Heart right ventricle (tissue), 16 donors: ENCODE data around the gene MAPK8IP3. TPM values are rescaled to one million over a fixed set of nuclear protein-coding genes. Genes with fewer than 3 reads are reported as not detected.
"Not testable (repeated sequence)": the region's sequence is repeated elsewhere in the genome, so short reads cannot be mapped to it uniquely, and the experiment has no call there.

Experiments
- ATAC-seq, 8 donors: fragments of 200-7000 bp; cut with Tn5 transposase; one replicate each; pipeline ENCODE4 v1.9.1; 2020; ENCODE audit warnings: mild to moderate bottlenecking in 8 of 8, moderate library complexity in 8 of 8, moderate number of reproducible peaks in 1 of 8
- DNase-seq, 2 donors: peaks; one replicate each; pipeline ENCODE4 v3.0.0-alpha.2; 2020
- H3K27ac ChIP-seq, 10 donors: fragments of 200-600 bp; sonication (generic) in 2 of 10; one replicate each; pipeline versions ENCODE4 v1.5.0 to v1.8.0; 2020 to 2022; ENCODE audit warnings: mild to moderate bottlenecking in 3 of 10
- H3K27me3 ChIP-seq, 7 donors: fragments of 200-600 bp; one replicate each; pipeline ENCODE4 v1.8.0; 2021 to 2022; ENCODE audit warnings: mild to moderate bottlenecking in 2 of 7
- H3K36me3 ChIP-seq, 9 donors: fragments of 200-600 bp; sonication (generic) in 1 of 9; one replicate each; pipeline versions ENCODE4 v1.5.0 to v1.8.0; 2020 to 2022; ENCODE audit warnings: mild to moderate bottlenecking in 2 of 9
- H3K4me1 ChIP-seq, 9 donors: fragments of 200-600 bp; sonication (generic) in 1 of 9; one replicate each; pipeline versions ENCODE4 v1.5.0 to v1.8.0; 2020 to 2022; ENCODE audit warnings: mild to moderate bottlenecking in 4 of 9
- H3K4me3 ChIP-seq, 10 donors: fragments of 200-600 bp; sonication (generic) in 2 of 10; one replicate each; pipeline versions ENCODE4 v1.5.0 to v1.8.0; 2020 to 2022; ENCODE audit warnings: mild to moderate bottlenecking in 7 of 10, moderate library complexity in 2 of 10
- H3K9me3 ChIP-seq, 11 donors: fragments of 200-600 bp in 10 of 11; sonication (generic) in 2 of 11; one replicate each; pipeline versions ENCODE4 v1.5.0 to v1.8.0; 2013 to 2022; ENCODE audit warnings: mild to moderate bottlenecking in 2 of 11, control low read depth in 1 of 11, moderate library complexity in 1 of 11
- WGBS, 2 donors: extraction: QIAGEN DNeasy Blood & Tissue Kit; methylation state at CpG; one replicate each; pipeline ENCODE4 v1.1.7; 2013; ENCODE audit warnings: inconsistent platforms in 1 of 2; 5-methylcytosine and 5-hydroxymethylcytosine counted together
- intact Hi-C, 10 donors: fragments of 100-400 bp; cut with DNase I; formaldehyde crosslinking; loops; one replicate each; pipeline versions ENCODE4 v1.11.1 to v1.14.2; 2022
- polyA plus RNA-seq, 2 donors: library from polyadenylated mRNA; stranded (reverse); fragments of 200-250 nt; gene quantifications; one replicate each; pipeline ENCODE4 v1.2.3, GENCODE V29; 2013
- total RNA-seq, 10 donors: library from RNA; stranded (reverse); fragmentation: NEBNext Ultra II Directional in 3 of 10; extraction: Animal tissue kit (Norgen Biotek cat#: 25700) in 3 of 10; gene quantifications; one replicate each; pipeline versions ENCODE4 v1.2.1 to v1.2.4, GENCODE V29; 2021 to 2023
- TF ChIP-seq, protein P1 (sequence below), 9 donors: fragments of 200-600 bp; sonication (generic) in 2 of 9; IDR thresholded peaks; one replicate each; pipeline versions ENCODE4 v1.5.0 to v1.8.0; 2021 to 2022; ENCODE audit warnings: antibody characterized with exemption in 9 of 9, mild to moderate bottlenecking in 5 of 9, moderate library complexity in 1 of 9
- donor health status: Arrhythmogenic right ventricular cardiomyopathy.
- donor health status: ischemic (EF 13 %, LVEDD 7.1; RV severe dilation, severe dysfunction).
- donor health status: healthy with polysubstance abuse.
- donor health status: DM: no; HTN: yes; CAD: no.
- donor health status: DM: no; HTN: no; CAD: no.
- donor health status: ischemic (EF 25% LVEDD 6.9; RV normal size, moderate dysfunction).
- donor health status: ischemic (EF 25% LVEDD 5.7; RV mildly dilated, moderate dysfunction).
- donor health status: healthy.
- donor health status: DM: yes; HTN: yes; CAD: no.
- donor health status: Ischemic cardiomyopathy.
- donor health status: ischemic (EF 35%, LVEDD 5.7; RV mildly dilated, moderate dysfunction).
- donor health status: nonischemic (EF 11% LVEDD 7.7; RV severe dilation, severe dysfunction).
- donor health status: DM: yes; HTN: yes; CAD: no.
- donor health status: PGD.
- donor health status: ischemic (EF 29% LVEDD 5.4; RV normal size, mild dysfunction).
- donor health status: nonischemic (EF 23%, LVEDD 6.1; RV moderate dilation, normal function).

MAPK8IP3 gene
- total and polyA plus RNA-seq, 12 donors, result 31.2 to 126 (median 71.7) TPM

DNA sequence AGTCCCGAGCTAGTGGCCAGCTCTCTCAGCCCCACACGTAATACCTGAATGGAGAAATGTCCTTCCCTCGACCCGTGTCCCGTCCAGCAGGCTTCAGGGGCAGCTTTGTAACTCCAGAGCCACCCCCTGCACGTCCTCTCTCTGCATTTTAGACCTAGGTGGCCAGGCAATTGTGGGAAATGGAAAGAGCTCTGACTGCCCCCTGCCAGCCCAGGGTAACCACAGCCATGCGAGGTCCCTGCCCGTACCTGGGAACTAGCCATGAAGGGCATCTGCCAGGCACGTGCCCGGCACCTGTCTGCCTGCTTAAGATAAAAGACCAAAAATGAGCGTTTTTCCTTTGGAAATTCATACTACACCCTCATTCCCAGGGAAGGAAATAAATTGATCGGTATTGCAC, 9.2 kb downstream of the MAPK8IP3 start:
- Histone ChIP-seq H3K36me3 (peaks cover 0 to 4% (median 0%) of the 10 kb centered on the region in 9 donors), H3K9me3 (no peaks in the 10 kb centered on the region), H3K4me3 (no peak overlapping the region), H3K27me3 (no peaks in the 10 kb centered on the region), H3K27ac (peak overlapping the region in 2 of 10 donors; percentile 7 to 25), H3K4me1 (peaks cover 3 to 70% (median 33%) of the 10 kb centered on the region in 9 donors)
- 88 to 90% methylated on average over 12 of the region's 12 CpGs for WGBS, 2 donors
- intact Hi-C loops, result no loop called here
- no peak for ATAC-seq
- no peak for DNase-seq
- TF ChIP-seq, protein P1, sequence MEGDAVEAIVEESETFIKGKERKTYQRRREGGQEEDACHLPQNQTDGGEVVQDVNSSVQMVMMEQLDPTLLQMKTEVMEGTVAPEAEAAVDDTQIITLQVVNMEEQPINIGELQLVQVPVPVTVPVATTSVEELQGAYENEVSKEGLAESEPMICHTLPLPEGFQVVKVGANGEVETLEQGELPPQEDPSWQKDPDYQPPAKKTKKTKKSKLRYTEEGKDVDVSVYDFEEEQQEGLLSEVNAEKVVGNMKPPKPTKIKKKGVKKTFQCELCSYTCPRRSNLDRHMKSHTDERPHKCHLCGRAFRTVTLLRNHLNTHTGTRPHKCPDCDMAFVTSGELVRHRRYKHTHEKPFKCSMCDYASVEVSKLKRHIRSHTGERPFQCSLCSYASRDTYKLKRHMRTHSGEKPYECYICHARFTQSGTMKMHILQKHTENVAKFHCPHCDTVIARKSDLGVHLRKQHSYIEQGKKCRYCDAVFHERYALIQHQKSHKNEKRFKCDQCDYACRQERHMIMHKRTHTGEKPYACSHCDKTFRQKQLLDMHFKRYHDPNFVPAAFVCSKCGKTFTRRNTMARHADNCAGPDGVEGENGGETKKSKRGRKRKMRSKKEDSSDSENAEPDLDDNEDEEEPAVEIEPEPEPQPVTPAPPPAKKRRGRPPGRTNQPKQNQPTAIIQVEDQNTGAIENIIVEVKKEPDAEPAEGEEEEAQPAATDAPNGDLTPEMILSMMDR (IDR thresholded peaks at IDR 0.05), result no peak

DNA sequence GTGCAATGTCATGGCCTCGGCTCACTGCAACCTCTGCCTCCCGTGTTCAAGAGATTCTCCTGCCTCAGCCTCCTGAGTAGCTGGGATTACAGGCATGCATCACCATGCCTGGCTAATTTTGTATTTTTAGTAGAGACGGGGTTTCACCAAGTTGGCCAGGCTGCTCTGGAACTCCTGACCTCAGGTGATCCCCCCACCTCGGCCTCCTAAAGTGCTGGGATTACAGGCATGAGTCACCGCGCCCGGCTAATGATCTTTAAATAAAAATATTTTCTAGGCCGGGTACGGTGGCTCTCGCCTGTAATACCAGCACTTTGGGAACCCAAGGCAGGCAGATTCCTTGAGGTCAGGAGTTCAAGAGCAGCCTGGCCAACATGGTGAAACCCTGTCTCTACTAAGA, 12.2 kb downstream of the MAPK8IP3 start:
- Histone ChIP-seq H3K27ac (peak overlapping the region in 1 of 10 donors; percentile 21), H3K4me1 (peaks cover 0 to 67% (median 29%) of the 10 kb centered on the region in 9 donors)
- intact Hi-C loops, DNase-seq, H3K27me3 ChIP-seq, H3K36me3 ChIP-seq, H3K4me3 ChIP-seq, H3K9me3 ChIP-seq, ATAC-seq: not testable (repeated sequence)
- 72 to 80% methylated on average over 10 of the region's 10 CpGs for WGBS, 2 donors

GRCh38 chr16:1719559-1720229, 13.7 kb downstream of the MAPK8IP3 start:
- ATAC-seq, H3K27me3 ChIP-seq, H3K9me3 ChIP-seq, intact Hi-C loops, H3K36me3 ChIP-seq, DNase-seq, H3K4me3 ChIP-seq: not testable (repeated sequence)
- WGBS, 2 donors, result 93 to 94% methylated on average over 12 of the region's 12 CpGs
- Histone ChIP-seq H3K4me1 (peaks cover 0 to 66% (median 22%) of the 10 kb centered on the region in 9 donors), H3K27ac (peak overlapping the region in 4 of 10 donors; percentile 13 to 65 (median 33))

- Histone ChIP-seq H3K27me3 (no peaks in the 10 kb centered on the region), H3K4me3 (no peak overlapping the region), H3K36me3 (peaks cover 0 to 23% (median 12%) of the 10 kb centered on the region in 9 donors), H3K9me3 (no peaks in the 10 kb centered on the region), H3K27ac (peak overlapping the region in 5 of 10 donors; percentile 30 to 80 (median 52)), H3K4me1 (peaks cover 0 to 64% (median 22%) of the 10 kb centered on the region in 9 donors)
- WGBS, 2 donors, result 97 to 98% methylated on average over 9 of the region's 9 CpGs
- ATAC-seq (no peak), DNase-seq (peak in 1 of 2 donors; percentile 4)
- TF ChIP-seq, protein P1 (IDR thresholded peaks at IDR 0.05), result no peak
- intact Hi-C loops, result no loop called here
Measured at GRCh38 chr16:1721372-1721771, 15.4 kb downstream of the MAPK8IP3 start.

GRCh38 chr16:1723450-1724147, 17.6 kb downstream of the MAPK8IP3 start:
- Histone ChIP-seq H3K36me3 (peaks cover 0 to 41% (median 15%) of the 10 kb centered on the region in 9 donors), H3K27ac (peak overlapping the region in 5 of 10 donors; percentile 5 to 80 (median 29)), H3K27me3 (no peaks in the 10 kb centered on the region), H3K4me3 (no peak overlapping the region), H3K4me1 (peaks cover 0 to 55% (median 22%) of the 10 kb centered on the region in 9 donors), H3K9me3 (no peaks in the 10 kb centered on the region)
- DNase-seq (no peak), ATAC-seq (peak in 1 of 8 donors; percentile 45)
- 50 to 51% methylated on average over 6 of the region's 6 CpGs for WGBS, 2 donors
- TF ChIP-seq, protein P1 (IDR thresholded peaks at IDR 0.05), result peak; percentile 50 to 89 (median 80)
- intact Hi-C loops, result no loop called here
